Fibroblast of lung (primary cell): ENCODE results near the gene GNAI2. TPM values are rescaled to one million over a fixed set of nuclear protein-coding genes. Genes with fewer than 3 reads are reported as not detected.

Experiments used
- DNase-seq, 2 donors: peaks; one replicate each; pipeline versions ENCODE4 v3.0.0 to v3.0.0-alpha.2; 2010; ENCODE audit warnings: low read depth in 2 of 2
- H2AFZ ChIP-seq: 2 replicates; pipeline ENCODE4 v1.5.1; 2012; ENCODE audit warnings: low read length, control low read depth, inconsistent platforms
- H3K27ac ChIP-seq: 2 replicates; pipeline ENCODE4 v1.5.1; 2011; ENCODE audit warnings: low read length, control low read depth; ENCODE audit not compliant: insufficient read depth
- H3K27me3 ChIP-seq: 2 replicates; pipeline ENCODE4 v1.5.1; 2011; ENCODE audit warnings: mild to moderate bottlenecking, low read length; ENCODE audit not compliant: control insufficient read depth, insufficient read depth
- H3K36me3 ChIP-seq: 2 replicates; pipeline ENCODE4 v1.5.1; 2011; ENCODE audit warnings: low read length; ENCODE audit not compliant: control insufficient read depth, insufficient read depth
- H3K4me1 ChIP-seq: 2 replicates; pipeline ENCODE4 v1.5.1; 2011; ENCODE audit warnings: low read length; ENCODE audit not compliant: control insufficient read depth, insufficient read depth; ENCODE audit errors: extremely low read depth
- H3K4me2 ChIP-seq: 2 replicates; pipeline ENCODE4 v1.5.1; 2011; ENCODE audit warnings: low read length, control low read depth; ENCODE audit not compliant: insufficient read depth; ENCODE audit errors: extremely low read depth
- H3K4me3 ChIP-seq, 4 experiments: fragments of 200-600 bp in 1 of 4; sonication (generic) in 1 of 4; replicated peaks in 1 of 4; 2 replicates each; pipeline ENCODE4 v1.5.1; 2011 to 2016; ENCODE audit warnings: low read length in 4 of 4, low read depth in 3 of 4, mild to moderate bottlenecking in 3 of 4, control low read depth in 2 of 4, inconsistent platforms in 1 of 4, mixed read lengths in 1 of 4; ENCODE audit not compliant: insufficient read depth in 1 of 4; ENCODE audit errors: control extremely low read depth in 1 of 4
- H3K79me2 ChIP-seq: 2 replicates; pipeline ENCODE4 v1.5.1; 2012; ENCODE audit warnings: mild to moderate bottlenecking, low read length, inconsistent platforms; ENCODE audit not compliant: control insufficient read depth, insufficient read depth
- H3K9ac ChIP-seq: 2 replicates; pipeline ENCODE4 v1.5.1; 2011; ENCODE audit warnings: mild to moderate bottlenecking, low read length, control low read depth; ENCODE audit not compliant: insufficient read depth
- H3K9me3 ChIP-seq: 2 replicates; pipeline ENCODE4 v1.5.1; 2012; ENCODE audit warnings: low read depth, low read length; ENCODE audit not compliant: control insufficient read depth, insufficient read depth
- H4K20me1 ChIP-seq: 2 replicates; pipeline ENCODE4 v1.5.1; 2011; ENCODE audit warnings: low read length; ENCODE audit not compliant: control insufficient read depth, insufficient read depth; ENCODE audit errors: extremely low read depth
- EZH2 ChIP-seq: IDR thresholded peaks from 2 replicates; pipeline ENCODE4 v1.5.1; 2012; ENCODE audit warnings: low read length, control low read depth, mild to moderate bottlenecking; ENCODE audit errors: missing control alignments
- polyA plus RNA-seq, 2 donors: library from polyadenylated mRNA; depleted of rRNA in 1 of 2; stranded (reverse) in 1 of 2; unstranded in 1 of 2; fragments of >200 nt; gene quantifications; 2 replicates each; pipeline ENCODE4 v1.2.1, GENCODE V29; 2011 to 2012; ENCODE audit warnings: missing spikeins in 1 of 2
- total RNA-seq: library from RNA; depleted of rRNA; stranded (reverse); fragments of >200 nt; gene quantifications from 2 replicates; pipeline ENCODE4 v1.2.1, GENCODE V29; 2014
- TF ChIP-seq, protein P1 (sequence below), 2 donors: IDR thresholded peaks in 1 of 2; conservative IDR thresholded peaks in 1 of 2; 1 replicate in 1 of 2; 2 replicates in 1 of 2; pipeline ENCODE4 v1.5.1; 2011 to 2012; ENCODE audit warnings: low read length in 2 of 2, control low read depth in 1 of 2, inconsistent platforms in 1 of 2, low read depth in 1 of 2, mild to moderate bottlenecking in 1 of 2

GNAI2 gene
- total and polyA plus RNA-seq, 2 donors (not counting 1 experiment from before 2014, with no cell fraction given) = 238 to 704 TPM

DNA sequence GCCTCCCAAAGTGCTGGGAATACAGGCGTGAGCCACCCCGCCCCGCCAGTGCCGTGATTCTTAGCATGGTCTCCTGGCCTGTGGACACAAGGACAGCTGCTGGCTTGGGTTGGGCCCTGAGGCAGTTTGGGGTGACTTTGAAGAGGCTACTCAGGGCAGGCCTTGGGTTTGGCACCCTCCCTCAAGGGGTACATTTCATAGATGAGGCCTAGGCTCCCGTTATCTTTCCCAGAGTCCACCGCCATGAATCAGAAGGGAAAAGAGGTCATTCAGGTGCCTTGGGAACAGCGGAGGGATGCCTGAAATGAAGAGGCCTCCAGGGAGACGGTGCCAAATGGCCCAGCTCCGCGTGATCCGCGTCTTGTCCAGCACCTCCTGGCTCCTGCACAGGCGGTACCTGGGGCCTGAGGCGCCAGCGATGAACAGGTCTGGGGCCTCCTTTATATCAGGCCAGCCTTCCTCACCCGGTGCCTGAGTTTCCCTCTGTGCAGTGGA is 9.3 kb downstream of the GNAI2 start:
- Histone ChIP-seq H3K79me2 (peaks cover 95% of the 10 kb centered on the region), H2AFZ (no peak overlapping the region), H3K27ac (peak overlapping the region; percentile 75), H3K27me3 (no peaks in the 10 kb centered on the region), H3K4me3 (peak overlapping the region in 2 of 4 experiments; percentile 37 to 52), H3K9ac (no peak overlapping the region), H3K4me1 (peaks cover 57% of the 10 kb centered on the region), H3K9me3 (no peaks in the 10 kb centered on the region), H3K4me2 (peak overlapping the region; percentile 85), H3K36me3 (peaks cover 5% of the 10 kb centered on the region), H4K20me1 (no peaks in the 10 kb centered on the region)
- DNase-seq = peak in 1 of 2 donors; percentile 42
- TF ChIP-seq, protein P1, sequence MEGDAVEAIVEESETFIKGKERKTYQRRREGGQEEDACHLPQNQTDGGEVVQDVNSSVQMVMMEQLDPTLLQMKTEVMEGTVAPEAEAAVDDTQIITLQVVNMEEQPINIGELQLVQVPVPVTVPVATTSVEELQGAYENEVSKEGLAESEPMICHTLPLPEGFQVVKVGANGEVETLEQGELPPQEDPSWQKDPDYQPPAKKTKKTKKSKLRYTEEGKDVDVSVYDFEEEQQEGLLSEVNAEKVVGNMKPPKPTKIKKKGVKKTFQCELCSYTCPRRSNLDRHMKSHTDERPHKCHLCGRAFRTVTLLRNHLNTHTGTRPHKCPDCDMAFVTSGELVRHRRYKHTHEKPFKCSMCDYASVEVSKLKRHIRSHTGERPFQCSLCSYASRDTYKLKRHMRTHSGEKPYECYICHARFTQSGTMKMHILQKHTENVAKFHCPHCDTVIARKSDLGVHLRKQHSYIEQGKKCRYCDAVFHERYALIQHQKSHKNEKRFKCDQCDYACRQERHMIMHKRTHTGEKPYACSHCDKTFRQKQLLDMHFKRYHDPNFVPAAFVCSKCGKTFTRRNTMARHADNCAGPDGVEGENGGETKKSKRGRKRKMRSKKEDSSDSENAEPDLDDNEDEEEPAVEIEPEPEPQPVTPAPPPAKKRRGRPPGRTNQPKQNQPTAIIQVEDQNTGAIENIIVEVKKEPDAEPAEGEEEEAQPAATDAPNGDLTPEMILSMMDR (conservative IDR thresholded peaks at IDR 0.05 in 1 of 2, IDR thresholded peaks at IDR 0.05 in 1 of 2; ENCODE audit: low read depth in 1 of 2, low read length in 2 of 2) = no peak
- TF ChIP-seq EZH2 = no peak

DNA sequence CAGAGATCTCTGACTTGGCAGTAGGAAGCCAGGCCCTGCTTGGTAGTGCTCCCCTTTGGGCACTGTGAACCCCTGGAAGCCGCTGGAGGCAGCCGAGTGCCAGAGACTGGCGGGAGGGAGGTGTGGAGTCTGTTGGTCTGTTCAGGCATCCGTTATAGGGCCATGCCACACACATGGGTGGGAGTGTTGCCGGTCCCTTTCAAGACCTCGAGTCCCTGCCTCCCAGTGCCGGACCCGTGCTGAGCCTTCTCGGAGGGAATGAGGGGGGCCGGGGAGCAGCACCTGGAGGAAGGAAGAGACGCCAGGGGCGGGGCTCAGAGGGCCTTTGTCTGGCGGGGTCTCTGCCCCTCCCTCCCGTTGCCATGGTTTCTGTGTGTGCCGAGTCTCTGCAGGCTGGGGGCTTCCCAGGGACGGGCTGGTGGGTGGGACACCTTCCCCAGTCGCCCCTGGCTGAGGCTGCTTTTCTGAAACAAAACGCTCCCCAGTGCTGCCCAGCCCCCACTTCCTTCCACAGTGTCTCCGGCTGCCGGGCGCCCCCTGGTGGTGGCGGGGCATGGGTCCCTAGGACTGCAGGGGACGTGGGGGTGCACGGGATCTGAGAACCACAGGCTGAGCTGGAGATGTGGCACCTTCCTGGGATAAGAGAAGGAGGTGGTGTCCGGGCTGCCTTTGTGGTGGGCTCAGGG is 10.0 kb downstream of the GNAI2 start:
- Histone ChIP-seq H3K4me3 (peak overlapping the region; percentile 9 to 52 (median 36)), H3K4me1 (peaks cover 57% of the 10 kb centered on the region), H3K4me2 (peak overlapping the region; percentile 85), H4K20me1 (no peaks in the 10 kb centered on the region), H3K9me3 (no peaks in the 10 kb centered on the region), H2AFZ (no peak overlapping the region), H3K9ac (peak overlapping the region; percentile 55), H3K36me3 (peaks cover 4% of the 10 kb centered on the region), H3K27ac (peak overlapping the region; percentile 75), H3K27me3 (no peaks in the 10 kb centered on the region), H3K79me2 (peaks cover 95% of the 10 kb centered on the region)
- no peak for TF ChIP-seq EZH2
- TF ChIP-seq, protein P1 (conservative IDR thresholded peaks at IDR 0.05 in 1 of 2, IDR thresholded peaks at IDR 0.05 in 1 of 2; ENCODE audit: low read depth in 1 of 2, low read length in 2 of 2) = peak; percentile 94 to 98
- peak; percentile 34 to 83 for DNase-seq

DNA sequence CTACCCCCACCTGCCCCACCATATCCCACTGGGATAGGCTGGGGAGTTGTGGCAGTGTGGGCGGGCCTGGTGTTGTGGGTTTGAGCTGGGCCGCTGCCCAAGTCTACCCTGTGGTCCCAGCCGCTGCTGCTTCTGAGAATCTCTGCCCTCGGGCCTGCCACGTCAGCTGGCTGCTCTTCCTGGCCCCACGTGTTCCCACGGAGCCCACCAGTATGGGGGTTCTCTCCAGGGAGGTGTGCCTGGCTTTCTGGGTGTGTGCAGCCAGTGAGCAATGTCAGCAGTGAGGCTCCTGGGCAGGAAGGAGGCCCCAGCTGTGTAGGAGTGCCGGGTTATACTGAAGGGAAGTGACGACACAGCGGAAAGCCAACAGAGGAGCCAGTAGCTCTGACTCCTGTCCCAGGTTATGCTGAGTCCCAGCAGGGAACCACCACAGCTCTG is 10.5 kb downstream of the GNAI2 start:
- DNase-seq = peak; percentile 76 to 97
- Histone ChIP-seq H4K20me1 (no peaks in the 10 kb centered on the region), H3K9me3 (no peaks in the 10 kb centered on the region), H2AFZ (no peak overlapping the region), H3K27me3 (no peaks in the 10 kb centered on the region), H3K9ac (no peak overlapping the region), H3K27ac (peak overlapping the region; percentile 75), H3K4me1 (peaks cover 55% of the 10 kb centered on the region), H3K4me3 (peak overlapping the region in 1 of 4 experiments; percentile 52), H3K36me3 (peaks cover 4% of the 10 kb centered on the region), H3K4me2 (peak overlapping the region; percentile 73), H3K79me2 (peaks cover 95% of the 10 kb centered on the region)
- no peak for TF ChIP-seq EZH2
- TF ChIP-seq, protein P1 (conservative IDR thresholded peaks at IDR 0.05 in 1 of 2, IDR thresholded peaks at IDR 0.05 in 1 of 2; ENCODE audit: low read depth in 1 of 2, low read length in 2 of 2) = no peak
